Fibroblast of skin of left biceps (primary cell): Measurements from ENCODE around the gene DOHH.
"Not testable (repeated sequence)": the region's sequence is repeated elsewhere in the genome, so short reads cannot be mapped to it uniquely, and the experiment has no call there.

Source experiments
- DNase-seq, 2 experiments: peaks; one replicate each; pipeline ENCODE4 v3.0.0-alpha.2; 2013; ENCODE audit warnings: low read depth in 2 of 2

Gene DOHH

GRCh38 chr19:3519126-3519525 lies 18.7 kb upstream of the DOHH start:
- DNase-seq = no peak

GRCh38 chr19:3518659-3519058 lies 18.2 kb upstream of the DOHH start:
- no peak for DNase-seq

DNA sequence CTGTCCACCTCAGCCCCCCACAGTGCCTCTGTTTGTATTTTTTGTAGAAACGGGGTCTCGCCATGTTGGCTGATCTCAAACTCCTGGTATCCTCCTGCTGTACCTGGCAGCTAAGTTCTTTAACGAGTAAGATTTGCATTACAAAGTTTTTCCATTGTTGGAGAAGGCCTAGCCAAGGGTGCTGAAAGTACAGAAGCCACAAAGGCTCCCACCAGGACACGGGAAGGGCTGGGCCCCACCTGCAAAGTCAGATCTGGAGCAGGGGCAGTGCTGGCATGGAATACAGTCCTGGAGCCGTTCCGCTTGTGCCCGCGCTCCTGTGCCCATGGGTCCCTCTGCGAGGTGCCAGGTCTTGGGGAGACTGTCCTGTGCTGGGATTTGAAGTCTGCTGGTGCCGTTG lies 17.8 kb upstream of the DOHH start:
- DNase-seq = no peak

- DNase-seq = no peak
These were observed 17.2 kb upstream of the DOHH start for GRCh38 chr19:3517638-3518037.

GRCh38 chr19:3516675-3517207 lies 16.3 kb upstream of the DOHH start:
- DNase-seq = no peak

DNA sequence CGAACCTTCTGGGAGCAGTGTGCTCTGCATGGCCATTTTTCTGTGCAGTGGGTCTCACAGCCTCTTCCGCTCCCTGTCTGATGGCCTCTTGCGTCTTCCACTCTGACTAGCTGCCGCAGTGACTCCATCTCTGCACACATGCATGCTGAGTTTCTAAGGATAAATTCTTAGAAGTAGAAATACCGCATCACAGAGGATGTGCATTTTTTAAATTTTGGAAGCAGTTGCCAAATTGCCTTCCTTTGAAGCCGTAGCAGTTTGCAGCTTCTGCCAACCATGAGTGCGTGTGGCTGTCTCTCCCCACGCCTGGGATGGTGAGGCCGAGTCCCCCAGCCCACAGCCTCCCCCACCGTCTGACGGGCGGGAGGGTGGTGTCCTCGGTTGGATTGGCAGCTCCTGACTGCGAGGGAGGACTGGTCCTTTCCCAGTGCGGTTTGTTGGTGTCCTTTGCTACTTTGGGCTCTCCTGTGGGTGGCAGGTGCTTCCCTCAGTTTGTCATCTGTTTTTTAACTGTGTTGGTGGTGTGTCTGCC lies 15.5 kb upstream of the DOHH start:
- peak; percentile 21 to 23 for DNase-seq

- DNase-seq = no peak
These were observed 14.5 kb upstream of the DOHH start for GRCh38 chr19:3514930-3515329.

- DNase-seq = no peak
These were observed 13.0 kb upstream of the DOHH start for GRCh38 chr19:3513229-3514140.

- no peak for DNase-seq
These were observed 12.2 kb upstream of the DOHH start for GRCh38 chr19:3512562-3513228.

DNA sequence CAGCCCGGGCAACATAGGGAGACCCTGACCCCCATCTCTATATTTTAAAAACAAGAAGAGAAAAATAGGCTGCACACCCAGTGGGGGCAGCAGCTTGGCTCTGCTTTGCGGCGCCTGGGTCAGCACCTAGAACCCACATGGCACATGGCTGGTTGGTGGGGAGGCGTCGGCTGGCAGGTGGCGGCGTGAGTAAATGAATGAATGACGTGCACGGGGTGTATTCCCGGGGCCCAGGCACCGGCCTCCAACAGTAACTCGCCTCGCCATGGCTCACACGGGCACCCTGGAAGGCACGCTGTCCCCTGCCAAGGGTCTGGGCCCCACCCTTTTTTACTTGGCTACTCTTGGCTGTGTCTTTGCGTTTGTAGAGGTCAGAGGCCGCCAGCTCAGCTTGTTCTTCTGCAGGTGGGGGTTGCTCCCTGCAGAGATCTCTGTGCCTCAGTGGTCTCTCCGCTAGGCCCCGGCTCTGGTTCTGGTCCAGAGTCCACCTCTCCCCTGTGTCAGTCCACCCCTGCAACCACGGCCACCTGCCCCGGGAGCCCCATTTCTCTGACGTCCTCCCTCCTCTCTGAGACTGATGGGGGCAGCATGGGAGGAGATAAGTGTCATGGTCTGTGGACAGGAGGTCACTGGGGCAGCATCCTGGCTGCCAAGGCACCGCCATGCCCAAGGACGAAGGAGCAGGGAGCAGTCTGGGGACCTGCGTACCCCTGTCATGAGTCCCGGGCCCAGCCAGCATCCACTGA lies 11.2 kb upstream of the DOHH start:
- DNase-seq = no peak

- DNase-seq = no peak
These were observed 10.3 kb upstream of the DOHH start for GRCh38 chr19:3510727-3511126.

GRCh38 chr19:3509566-3509989 lies 9.1 kb upstream of the DOHH start:
- DNase-seq = no peak

- DNase-seq = no peak
These were observed 8.5 kb upstream of the DOHH start for GRCh38 chr19:3508771-3509535.

DNA sequence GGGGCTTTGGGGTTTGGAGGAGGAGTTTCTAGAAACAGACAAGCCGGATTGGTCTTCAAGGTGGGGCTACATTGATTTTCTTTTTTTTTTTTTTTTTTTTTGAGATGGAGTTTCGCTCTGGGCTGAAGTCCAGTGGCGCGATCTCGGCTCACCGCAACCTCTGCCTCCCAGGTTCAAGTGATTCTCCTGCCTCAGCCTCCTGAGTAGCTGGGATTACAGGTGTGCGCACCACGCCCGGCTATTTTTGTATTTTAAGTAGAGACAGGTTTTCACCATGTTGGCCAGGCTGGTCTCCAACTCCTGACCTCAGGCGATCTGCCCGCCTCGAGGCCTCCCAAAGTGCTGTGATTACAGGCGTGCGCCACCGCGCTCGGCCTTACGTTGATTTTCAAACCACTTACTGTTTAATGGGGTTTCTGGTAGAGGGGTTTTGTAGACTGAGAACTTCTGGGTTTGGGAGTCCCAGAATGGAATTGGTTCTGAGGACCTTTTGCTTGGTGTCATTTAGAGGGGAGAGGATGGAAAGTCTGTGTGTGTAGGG lies 7.7 kb upstream of the DOHH start:
- DNase-seq = not testable (repeated sequence)

DNA sequence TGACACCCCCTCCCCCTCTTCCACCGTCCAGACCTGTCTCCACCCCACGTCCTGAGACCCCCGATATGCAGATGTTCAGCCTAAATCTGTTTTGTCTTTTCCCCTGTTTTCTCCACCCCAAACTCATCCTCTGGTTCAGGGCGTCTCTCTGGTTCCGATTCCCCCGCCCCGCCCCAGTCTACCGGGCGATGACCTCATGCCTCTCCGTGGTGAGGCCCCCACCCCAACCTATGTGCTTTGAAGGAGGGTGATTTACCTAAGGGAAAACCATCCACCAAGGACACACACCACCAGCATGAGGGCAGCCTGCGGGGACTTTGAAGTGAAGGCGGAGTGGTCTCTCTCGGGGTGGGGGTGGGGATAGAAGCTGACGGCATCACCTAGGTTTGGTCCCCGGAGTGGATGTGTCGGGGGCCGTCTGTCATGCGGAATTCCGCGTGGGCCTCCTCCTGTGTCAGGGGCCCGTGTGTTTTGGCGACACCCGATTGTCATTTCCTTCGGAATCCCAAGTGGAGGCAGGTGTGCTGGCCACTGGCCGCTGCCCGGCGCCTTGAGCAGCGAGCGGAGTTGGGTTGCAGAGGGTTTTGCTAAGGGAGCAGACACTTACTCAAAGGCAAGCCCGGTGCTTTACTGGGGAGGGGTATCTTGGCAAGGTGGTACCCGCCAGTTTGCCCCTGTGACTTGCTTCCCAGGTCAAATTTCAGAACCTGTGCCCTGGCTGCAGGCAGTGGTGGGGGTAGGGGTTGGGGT lies 7.1 kb upstream of the DOHH start:
- DNase-seq = no peak

DNA sequence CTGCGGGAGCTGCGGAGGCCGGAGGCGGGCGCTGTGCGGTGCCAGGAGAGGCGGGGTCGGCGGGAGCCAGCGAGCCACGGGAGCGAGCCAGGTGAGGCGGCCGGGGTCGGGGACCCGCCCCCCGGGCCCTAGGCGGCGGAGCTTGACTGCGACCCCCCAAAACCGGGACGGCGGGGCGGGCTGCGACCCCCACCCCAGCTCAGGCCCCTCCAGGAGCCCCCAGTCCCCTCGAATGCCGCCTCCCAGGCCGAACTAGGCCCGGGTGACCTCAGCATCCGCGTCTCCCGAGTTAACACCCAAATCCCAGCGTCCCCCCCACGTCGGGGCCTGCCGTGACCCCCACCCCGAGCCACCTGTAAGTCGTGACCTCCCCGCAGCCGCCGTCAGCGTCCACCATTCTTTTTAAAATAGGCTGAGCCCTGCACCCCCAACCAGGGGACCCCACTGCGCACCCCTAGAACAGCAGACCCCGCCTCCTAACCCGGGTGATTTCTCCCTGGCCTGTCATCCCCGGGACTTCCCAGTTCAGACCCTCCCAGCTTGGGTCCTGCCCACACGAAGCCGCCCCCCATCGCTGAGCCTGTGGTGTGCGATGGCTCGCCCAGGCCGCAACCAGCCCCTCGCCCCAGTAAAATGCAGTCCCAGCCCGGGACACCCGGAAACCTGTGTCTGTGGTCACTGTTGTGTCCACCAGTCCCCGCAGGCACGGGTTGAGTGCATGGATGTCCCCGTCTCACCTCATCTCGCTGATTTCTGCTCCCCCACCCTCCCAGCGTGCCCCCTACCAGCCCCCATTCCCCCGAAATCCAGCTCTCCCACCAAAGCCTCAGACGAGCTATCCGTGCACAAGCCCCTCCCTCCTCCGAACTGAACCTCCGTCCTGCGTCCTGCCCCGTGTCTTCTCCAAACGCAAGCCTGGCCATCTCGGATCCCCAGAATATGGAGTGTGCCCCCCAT lies 6.2 kb upstream of the DOHH start:
- DNase-seq = no peak

DNA sequence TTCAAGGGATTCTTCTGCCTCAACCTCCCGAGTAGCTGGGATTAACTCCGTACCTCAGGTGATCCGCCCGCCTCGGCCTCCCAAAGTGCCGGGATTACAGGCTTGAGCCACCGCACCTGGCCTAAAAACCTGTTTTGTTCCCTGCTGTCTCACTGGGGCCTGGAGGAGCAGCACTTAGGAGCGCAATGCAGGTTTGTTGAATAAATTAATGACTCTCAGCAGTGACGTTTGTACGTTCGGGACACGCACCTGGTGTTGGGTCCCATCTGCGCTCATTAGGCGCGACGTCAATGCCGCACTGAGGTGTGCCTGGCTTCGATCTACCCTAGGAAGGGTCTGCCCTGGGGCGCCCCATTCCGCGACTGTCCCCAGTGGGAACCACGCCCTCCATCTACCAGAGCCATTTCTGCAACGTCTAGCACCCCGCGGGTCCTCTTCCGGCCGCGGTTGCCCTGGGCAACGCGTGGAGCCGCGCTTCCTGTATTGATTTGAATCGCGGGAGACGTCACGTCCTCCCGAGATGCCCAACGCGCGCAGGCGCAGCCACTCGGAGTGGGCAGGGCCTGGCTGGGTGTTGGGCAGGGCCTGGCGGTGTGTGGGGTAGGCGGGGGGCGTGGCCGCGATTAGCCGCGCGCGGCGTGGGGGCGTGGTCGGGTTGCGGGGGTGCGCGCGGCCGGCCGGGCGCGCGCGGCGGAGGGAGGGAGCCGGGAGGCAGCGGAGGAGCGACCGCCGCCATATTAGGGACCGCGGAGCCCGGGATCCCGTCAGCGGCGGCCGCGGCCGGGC lies 5.3 kb upstream of the DOHH start, which contains the start of gene FZR1:
Gene FZR1 (plus strand): TSS at position 714 of the 786 bp plus-strand sequence. CDS start 16,679 bp downstream, outside the sequence.
- DNase-seq = peak; percentile 96 to 97

GRCh38 chr19:3504735-3505134 lies 4.3 kb upstream of the DOHH start:
- DNase-seq = no peak
